ENCODE measurements around the gene MAVS. TPM values are rescaled to one million over a fixed set of nuclear protein-coding genes. Genes with fewer than 3 reads are reported as not detected.
A peak's percentile ranks its signal among the peaks of the same experiment; 100 is the strongest.

The MAVS gene
- total and polyA plus RNA-seq, 9 of the 15 experiments (the other 6 are each of a cell fraction or from before 2014, with no cell fraction given) = 1.6 to 22.0 (median 11.3) TPM

DNA sequence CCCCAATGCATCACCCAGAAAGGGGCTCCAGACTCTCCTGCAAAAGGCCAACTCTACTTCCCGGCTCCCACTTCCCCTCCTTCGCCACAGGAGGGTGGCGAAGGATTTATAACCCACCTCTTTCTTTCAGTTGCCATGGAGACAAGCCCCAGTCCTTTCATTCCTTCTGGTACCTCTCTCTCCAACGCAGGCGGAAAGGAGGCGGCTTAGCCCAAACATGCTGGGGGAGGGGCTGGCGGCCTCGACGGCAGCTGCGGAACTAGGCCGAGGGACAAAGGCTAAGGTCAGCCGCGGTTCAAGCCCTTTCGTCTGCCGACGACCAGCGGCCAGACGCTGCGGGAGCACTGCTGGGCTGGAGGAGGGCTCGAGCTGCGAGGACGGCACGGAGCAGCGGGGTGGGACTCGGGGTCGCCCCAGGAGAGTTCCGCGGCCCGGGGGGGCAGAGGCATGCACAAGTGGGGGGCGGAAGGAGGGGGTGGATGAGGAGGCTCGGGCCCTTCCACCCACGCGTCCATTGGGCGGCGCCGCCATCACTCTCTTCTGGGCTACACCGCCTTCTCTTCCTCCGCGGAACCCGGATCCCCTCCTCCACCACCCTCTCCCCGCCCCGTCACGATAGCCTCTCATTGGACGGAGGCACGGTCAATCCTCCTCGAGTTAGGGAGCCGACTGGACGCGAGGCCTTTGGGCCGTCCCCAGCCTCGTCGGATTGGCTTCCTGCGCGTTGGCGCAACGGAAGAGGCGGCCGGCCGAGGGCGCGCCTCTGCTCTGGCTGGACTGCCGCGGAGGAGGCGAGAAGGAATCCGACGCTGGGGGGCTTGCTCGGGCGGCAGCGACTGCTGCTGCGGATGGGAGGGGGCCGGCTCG, 42.2 kb downstream of the MAVS start, which contains the start of gene PANK2 (continued):
- TF ChIP-seq BCLAF1 (IDR thresholded peaks at IDR 0.05; ENCODE audit: borderline replicate concordance in 1 of 2, control insufficient read depth in 1 of 2, low read depth in 2 of 2, low read length in 1 of 2) (no peak), E2F8 (IDR thresholded peaks at IDR 0.05; ENCODE audit: low read depth, partially characterized antibody) (peak; percentile 65), ZNF274 (IDR thresholded peaks at IDR 0.05; ENCODE audit: borderline replicate concordance, low read depth, low read length) (no peak), MEF2A (IDR thresholded peaks at IDR 0.05; ENCODE audit: control insufficient read depth, low read depth, low read length) (no peak), GATAD2B (IDR thresholded peaks at IDR 0.05; ENCODE audit: borderline replicate concordance) (no peak), PKNOX1 (IDR thresholded peaks at IDR 0.05) (peak; percentile 100), KLF13 (tag; IDR thresholded peaks at IDR 0.05; ENCODE audit: borderline replicate concordance, low read depth) (0 out of 2 replicates have a peak, but pooled peaks have one; percentile 34), MCM2 (IDR thresholded peaks at IDR 0.05; ENCODE audit: low read depth) (no peak), ZNF384 (IDR thresholded peaks at IDR 0.05; ENCODE audit: low read depth, low read length) (no peak), TAL1 (IDR thresholded peaks at IDR 0.05) (no peak), ETV5 (CRISPR knock-in tag; IDR thresholded peaks at IDR 0.05; ENCODE audit: low read depth) (no peak; the same call in none of the 2 replicates), KDM5B (IDR thresholded peaks at IDR 0.05; ENCODE audit: insufficient replicate concordance, low read depth, low read length) (peak; percentile 78), ZBTB43 (CRISPR knock-in tag; IDR thresholded peaks at IDR 0.05) (no peak), C11orf30 (IDR thresholded peaks at IDR 0.05; ENCODE audit: low read depth) (peak; percentile 29; the same call in 1 of the 2 replicates)
- TF ChIP-seq, protein P1, sequence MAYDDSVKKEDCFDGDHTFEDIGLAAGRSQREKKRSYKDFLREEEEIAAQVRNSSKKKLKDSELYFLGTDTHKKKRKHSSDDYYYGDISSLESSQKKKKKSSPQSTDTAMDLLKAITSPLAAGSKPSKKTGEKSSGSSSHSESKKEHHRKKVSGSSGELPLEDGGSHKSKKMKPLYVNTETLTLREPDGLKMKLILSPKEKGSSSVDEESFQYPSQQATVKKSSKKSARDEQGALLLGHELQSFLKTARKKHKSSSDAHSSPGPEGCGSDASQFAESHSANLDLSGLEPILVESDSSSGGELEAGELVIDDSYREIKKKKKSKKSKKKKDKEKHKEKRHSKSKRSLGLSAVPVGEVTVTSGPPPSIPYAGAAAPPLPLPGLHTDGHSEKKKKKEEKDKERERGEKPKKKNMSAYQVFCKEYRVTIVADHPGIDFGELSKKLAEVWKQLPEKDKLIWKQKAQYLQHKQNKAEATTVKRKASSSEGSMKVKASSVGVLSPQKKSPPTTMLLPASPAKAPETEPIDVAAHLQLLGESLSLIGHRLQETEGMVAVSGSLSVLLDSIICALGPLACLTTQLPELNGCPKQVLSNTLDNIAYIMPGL (CRISPR knock-in tag; IDR thresholded peaks at IDR 0.05) = 0 out of 2 replicates have a peak, but pooled peaks have one; percentile 42
